GM10266 (cell line): ENCODE results near the gene ATG10.

Source experiments
- DNase-seq: peaks from one replicate; pipeline ENCODE4 v3.0.0; 2012; ENCODE audit errors: extremely low spot score
- TF ChIP-seq, protein P1 (sequence below): IDR thresholded peaks from 2 replicates; pipeline ENCODE4 v1.5.1; 2012; ENCODE audit warnings: mild to moderate bottlenecking, low read depth; ENCODE audit not compliant: control insufficient read depth, insufficient read depth; ENCODE audit errors: missing control alignments

ATG10 gene

DNA sequence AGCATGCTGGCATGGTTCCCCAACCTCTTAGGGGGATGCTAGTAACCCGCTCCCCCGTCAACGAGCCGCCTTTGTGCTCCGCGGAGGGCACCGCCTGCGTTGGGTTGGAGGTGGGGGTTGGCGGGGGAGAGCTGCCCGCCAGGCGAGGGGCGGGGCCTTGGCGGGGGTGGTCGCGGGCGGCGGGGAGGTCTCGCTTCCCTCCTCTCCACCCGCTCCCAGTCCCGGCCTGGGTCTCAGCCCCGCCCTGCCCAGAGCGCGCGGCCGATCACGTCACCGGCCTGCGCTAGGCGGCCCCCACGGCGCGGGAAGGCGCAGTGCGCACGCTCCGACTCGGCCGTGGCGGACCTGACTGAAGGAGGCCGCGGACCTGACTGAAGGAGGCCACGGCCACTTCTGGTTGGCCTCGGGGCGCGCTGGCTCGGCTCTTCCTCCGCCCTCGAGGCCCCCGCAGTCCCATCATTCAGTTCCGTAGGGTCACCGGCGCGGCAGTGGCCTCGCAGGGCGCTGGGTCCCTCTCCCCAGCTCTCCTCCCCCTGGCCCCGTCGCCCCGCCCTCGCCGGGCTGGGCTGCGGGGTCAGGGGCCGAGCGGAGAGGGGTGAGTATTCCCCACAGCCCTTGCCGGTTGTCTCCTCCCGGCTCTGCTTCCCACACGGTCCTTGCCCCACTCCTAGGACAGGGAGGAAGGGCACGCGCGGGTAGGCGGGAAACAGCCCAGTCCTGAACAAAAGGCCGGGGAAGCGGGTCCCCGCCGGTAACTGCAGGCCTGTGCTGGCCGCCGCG, at the start of gene ATG10:
Gene ATG10, plus strand, starts transcription at position 312 of the 780 bp plus-strand sequence. CDS start 15,548 bp downstream, outside the sequence.
- TF ChIP-seq, protein P1, sequence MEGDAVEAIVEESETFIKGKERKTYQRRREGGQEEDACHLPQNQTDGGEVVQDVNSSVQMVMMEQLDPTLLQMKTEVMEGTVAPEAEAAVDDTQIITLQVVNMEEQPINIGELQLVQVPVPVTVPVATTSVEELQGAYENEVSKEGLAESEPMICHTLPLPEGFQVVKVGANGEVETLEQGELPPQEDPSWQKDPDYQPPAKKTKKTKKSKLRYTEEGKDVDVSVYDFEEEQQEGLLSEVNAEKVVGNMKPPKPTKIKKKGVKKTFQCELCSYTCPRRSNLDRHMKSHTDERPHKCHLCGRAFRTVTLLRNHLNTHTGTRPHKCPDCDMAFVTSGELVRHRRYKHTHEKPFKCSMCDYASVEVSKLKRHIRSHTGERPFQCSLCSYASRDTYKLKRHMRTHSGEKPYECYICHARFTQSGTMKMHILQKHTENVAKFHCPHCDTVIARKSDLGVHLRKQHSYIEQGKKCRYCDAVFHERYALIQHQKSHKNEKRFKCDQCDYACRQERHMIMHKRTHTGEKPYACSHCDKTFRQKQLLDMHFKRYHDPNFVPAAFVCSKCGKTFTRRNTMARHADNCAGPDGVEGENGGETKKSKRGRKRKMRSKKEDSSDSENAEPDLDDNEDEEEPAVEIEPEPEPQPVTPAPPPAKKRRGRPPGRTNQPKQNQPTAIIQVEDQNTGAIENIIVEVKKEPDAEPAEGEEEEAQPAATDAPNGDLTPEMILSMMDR, result no peak
- DNase-seq, result peak; percentile 95

DNA sequence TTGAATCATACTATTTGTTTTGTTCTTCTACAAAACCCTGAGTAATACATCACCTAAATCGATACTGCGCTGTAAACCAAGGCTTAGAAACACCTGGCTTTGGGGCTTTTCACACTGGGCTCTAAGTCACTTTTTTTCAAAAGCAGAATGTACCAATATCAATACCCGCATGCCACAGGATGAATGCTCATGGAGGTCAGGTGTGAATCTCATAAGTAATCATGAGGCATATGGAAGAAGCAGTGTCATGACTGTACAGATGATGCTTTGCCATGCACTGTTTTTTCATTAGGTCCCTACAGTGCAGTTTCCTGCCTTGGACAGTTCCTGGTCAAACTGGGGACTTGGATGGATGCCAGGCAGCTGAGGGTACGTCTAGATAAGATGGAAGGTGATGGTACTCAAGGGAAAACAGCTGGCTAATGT, 49.0 kb upstream of the ATG10 start:
- TF ChIP-seq, protein P1, result no peak
- DNase-seq, result no peak

DNA sequence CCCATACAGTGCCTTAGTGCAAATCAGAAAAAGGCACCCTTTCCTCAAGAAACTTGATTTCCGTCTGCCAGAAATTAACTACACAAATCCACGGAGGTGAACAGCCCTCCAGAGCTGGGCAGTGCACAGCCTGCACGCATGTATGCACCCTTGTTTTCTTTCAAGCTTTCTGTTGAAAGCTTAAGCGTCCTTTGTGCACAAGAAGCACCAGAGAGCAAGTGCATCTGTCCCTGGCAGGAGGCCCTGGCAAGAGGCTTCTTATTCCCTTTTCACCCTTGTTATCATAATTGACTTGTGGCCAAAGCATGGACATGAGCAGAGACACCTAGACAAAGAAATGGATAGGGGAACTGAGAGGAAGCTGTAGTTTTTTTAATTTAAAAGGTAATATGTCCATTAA, 47.4 kb upstream of the ATG10 start:
- DNase-seq, result no peak
- TF ChIP-seq, protein P1, result no peak

DNA sequence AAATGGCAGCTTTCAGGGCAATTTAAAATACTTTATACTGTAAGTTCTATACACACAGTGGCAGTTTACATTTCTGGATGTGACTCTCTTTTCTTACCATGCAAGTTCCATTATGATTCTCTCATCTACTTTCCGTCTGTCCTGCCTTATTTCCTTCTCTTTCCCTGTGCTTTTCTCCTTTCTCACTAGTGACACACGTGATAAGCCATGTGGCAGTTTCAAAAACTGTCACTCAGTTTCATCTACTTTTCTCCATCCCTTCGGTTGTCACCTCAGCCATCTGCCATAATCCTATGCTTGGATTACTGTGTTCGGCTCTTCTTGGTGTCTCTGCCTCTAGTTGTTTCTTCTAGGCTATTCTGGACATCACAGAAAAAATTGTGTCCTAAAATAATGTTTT, 46.8 kb upstream of the ATG10 start:
- DNase-seq, result no peak
- TF ChIP-seq, protein P1, result no peak

DNA sequence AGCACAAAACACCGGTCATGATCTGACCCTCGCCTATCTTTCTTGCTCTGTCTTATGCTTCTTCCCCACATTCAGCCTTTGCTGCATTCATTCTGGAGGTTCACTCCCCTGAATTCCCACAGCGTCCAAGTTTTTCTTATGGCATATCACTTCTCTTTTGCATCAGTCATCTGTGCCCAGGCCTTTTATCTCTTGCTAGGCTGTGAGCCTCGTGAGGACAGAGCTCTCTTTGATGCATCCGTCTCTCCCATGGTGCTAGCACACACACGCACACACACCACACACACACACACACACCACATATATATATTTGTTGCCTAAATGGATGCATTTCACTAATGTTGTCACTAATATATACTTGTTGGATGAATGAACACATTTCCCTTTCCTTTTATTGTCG, 45.8 kb upstream of the ATG10 start:
- TF ChIP-seq, protein P1, result no peak
- no peak for DNase-seq

DNA sequence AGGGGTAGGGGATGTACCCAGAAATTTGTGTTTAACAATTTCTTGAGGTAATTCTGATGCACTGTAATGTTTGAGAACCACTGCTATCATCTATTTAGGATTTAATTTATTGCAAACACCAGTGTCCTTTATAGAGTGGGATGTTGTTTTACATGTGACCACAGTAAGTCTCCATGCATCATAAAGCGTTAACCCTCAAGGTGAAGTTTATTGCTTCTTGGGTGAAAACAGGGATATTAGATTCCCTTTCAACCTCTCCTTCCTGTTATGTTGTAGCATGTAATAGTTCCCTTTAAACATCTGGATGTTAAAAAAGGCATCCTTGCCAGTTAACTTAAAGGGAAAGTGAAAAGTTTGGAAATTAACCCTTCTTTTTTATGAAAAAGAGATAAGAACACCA, 35.8 kb upstream of the ATG10 start:
- TF ChIP-seq, protein P1, result no peak
- DNase-seq, result no peak

DNA sequence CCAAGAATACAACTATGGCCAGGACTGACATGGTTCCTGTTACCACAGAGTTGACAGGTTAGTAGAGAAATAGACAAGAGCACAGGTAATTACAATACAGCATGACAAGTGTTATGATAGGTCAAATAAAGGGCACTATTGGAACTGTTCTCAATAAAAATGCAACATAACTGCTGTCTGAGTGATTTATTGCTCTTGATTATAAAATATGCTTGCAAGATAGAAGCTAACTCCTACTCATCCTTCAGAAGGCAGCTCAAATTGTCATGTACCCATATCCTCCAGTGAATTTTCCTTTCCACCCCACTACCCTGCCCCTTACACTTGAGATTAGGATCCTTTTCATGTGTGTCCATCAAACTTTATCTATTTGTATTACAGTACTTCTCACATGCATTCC, 35.1 kb upstream of the ATG10 start:
- no peak for DNase-seq
- TF ChIP-seq, protein P1, result no peak
